ENCODE measurements around the gene DLGAP5.

The DLGAP5 gene

GRCh38 chr14:55139696-55140509 is 51.5 kb downstream of the DLGAP5 start:
- in situ Hi-C loops (cut with HindIII; ENCODE audit: low pct_ligation_motif_present, low sequenced_read_pairs) = no loop called here
- H3K27me3 ChIP-seq (replicated peaks) = no peaks in the 10 kb centered on the region
- H3K36me3 ChIP-seq (replicated peaks) = peaks cover 23% of the 10 kb centered on the region
- no peak for TF ChIP-seq CTCF (IDR thresholded peaks at IDR 0.05; ENCODE audit: low read depth, low read length, missing control alignments)
- H3K27ac ChIP-seq = no peak overlapping the region
- DNase-seq = no peak
- no peak overlapping the region for H3K4me3 ChIP-seq (ENCODE audit: low read depth, low read length)

GRCh38 chr14:55139141-55139540 is 52.2 kb downstream of the DLGAP5 start:
- Histone ChIP-seq H3K4me3 (ENCODE audit: low read depth, low read length) (no peak overlapping the region), H3K36me3 (replicated peaks) (peaks cover 23% of the 10 kb centered on the region), H3K27me3 (replicated peaks) (no peaks in the 10 kb centered on the region), H3K27ac (no peak overlapping the region)
- in situ Hi-C loops (cut with HindIII; ENCODE audit: low pct_ligation_motif_present, low sequenced_read_pairs) = no loop called here
- DNase-seq = no peak
- TF ChIP-seq CTCF (IDR thresholded peaks at IDR 0.05; ENCODE audit: low read depth, low read length, missing control alignments) = no peak

GRCh38 chr14:55138091-55138490 is 53.3 kb downstream of the DLGAP5 start:
- Histone ChIP-seq H3K36me3 (replicated peaks) (peaks cover 19% of the 10 kb centered on the region), H3K27me3 (replicated peaks) (no peaks in the 10 kb centered on the region), H3K27ac (peak overlapping the region; percentile 59), H3K4me3 (ENCODE audit: low read depth, low read length) (no peak overlapping the region)
- peak; percentile 57 for TF ChIP-seq CTCF (IDR thresholded peaks at IDR 0.05; ENCODE audit: low read depth, low read length, missing control alignments)
- in situ Hi-C loops (cut with HindIII; ENCODE audit: low pct_ligation_motif_present, low sequenced_read_pairs) = no loop called here
- no peak for DNase-seq

- H3K27ac ChIP-seq = peak overlapping the region; percentile 59
- in situ Hi-C loops (cut with HindIII; ENCODE audit: low pct_ligation_motif_present, low sequenced_read_pairs) = no loop called here
Observed at GRCh38 chr14:55136885-55137786, 54.2 kb downstream of the DLGAP5 start.

GRCh38 chr14:55136241-55136640 is 55.1 kb downstream of the DLGAP5 start:
- no peak for TF ChIP-seq CTCF (IDR thresholded peaks at IDR 0.05; ENCODE audit: low read depth, low read length, missing control alignments)
- H3K36me3 ChIP-seq (replicated peaks) = peaks cover 19% of the 10 kb centered on the region
- in situ Hi-C loops (cut with HindIII; ENCODE audit: low pct_ligation_motif_present, low sequenced_read_pairs) = no loop called here
- no peak overlapping the region for H3K27ac ChIP-seq
- DNase-seq = peak; percentile 32
- no peak overlapping the region for H3K4me3 ChIP-seq (ENCODE audit: low read depth, low read length)
- no peaks in the 10 kb centered on the region for H3K27me3 ChIP-seq (replicated peaks)

More at GRCh38 chr14:55136885-55137786, 54.2 kb downstream of the DLGAP5 start:
- Histone ChIP-seq H3K4me3 (ENCODE audit: low read depth, low read length) (no peak overlapping the region), H3K27me3 (replicated peaks) (no peaks in the 10 kb centered on the region), H3K36me3 (replicated peaks) (peaks cover 19% of the 10 kb centered on the region)
- peak; percentile 34 for TF ChIP-seq CTCF (IDR thresholded peaks at IDR 0.05; ENCODE audit: low read depth, low read length, missing control alignments)
- peak; percentile 90 for DNase-seq

All from brain microvascular endothelial cell (primary cell).